Kidney epithelial cell (primary cell): ENCODE measurements around the gene CSF2. TPM values are rescaled to one million over a fixed set of nuclear protein-coding genes. Genes with fewer than 3 reads are reported as not detected.

Experiments used
- DNase-seq: peaks from one replicate; pipeline ENCODE4 v3.0.0-alpha.2; 2010; ENCODE audit warnings: low read depth
- H3K27me3 ChIP-seq: 2 replicates; pipeline ENCODE4 v1.6.0; 2011; ENCODE audit warnings: low read length; ENCODE audit not compliant: control insufficient read depth, insufficient read depth
- H3K36me3 ChIP-seq: 2 replicates; pipeline ENCODE4 v1.5.1; 2011; ENCODE audit warnings: low read length; ENCODE audit not compliant: control insufficient read depth, insufficient read depth
- H3K4me3 ChIP-seq: 2 replicates; pipeline ENCODE4 v1.5.1; 2011; ENCODE audit warnings: low read depth, mild to moderate bottlenecking, control low read depth, low read length
- total RNA-seq: library from RNA; depleted of rRNA; stranded (reverse); fragments of >200 nt; gene quantifications from 2 replicates; pipeline ENCODE4 v1.2.3, GENCODE V29; 2015
- TF ChIP-seq, protein P1 (sequence below): IDR thresholded peaks from 2 replicates; pipeline ENCODE4 v1.5.1; 2011; ENCODE audit warnings: mild to moderate bottlenecking, moderate library complexity, low read length, control low read depth, inconsistent platforms; ENCODE audit not compliant: insufficient read depth, poor library complexity, severe bottlenecking

The CSF2 gene
- total RNA-seq, 1 donor from 2014 or later = 10.5 TPM

DNA sequence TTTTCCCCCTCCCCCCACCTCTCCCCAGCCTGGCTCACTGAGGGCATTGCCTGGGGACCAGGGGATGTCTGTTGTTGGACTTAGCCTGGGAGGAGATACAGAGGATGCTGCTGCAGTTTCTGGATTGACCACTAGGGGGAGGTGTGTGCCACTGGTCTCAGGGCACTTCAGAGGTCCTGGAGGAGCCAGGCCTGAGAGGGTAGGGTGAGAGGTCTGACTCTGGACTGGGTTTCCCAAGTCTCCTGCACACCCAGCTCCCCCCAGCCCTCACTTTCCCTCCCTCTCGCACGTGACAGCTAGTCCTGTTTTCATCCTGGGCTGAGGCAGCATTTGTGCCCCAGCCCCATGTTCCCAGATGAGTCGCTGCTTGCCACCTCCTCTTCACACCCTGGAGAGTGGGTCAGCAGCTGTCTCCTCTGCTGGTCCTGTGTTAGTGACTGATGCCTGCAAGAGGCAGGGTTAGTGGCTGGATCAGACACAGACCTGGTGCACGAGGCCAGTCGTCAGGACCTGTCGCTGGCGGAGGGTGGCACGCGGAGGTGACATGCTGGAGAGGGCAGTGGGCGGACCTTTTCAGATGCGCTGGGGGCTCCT lies 8.8 kb upstream of the CSF2 start:
- TF ChIP-seq, protein P1, sequence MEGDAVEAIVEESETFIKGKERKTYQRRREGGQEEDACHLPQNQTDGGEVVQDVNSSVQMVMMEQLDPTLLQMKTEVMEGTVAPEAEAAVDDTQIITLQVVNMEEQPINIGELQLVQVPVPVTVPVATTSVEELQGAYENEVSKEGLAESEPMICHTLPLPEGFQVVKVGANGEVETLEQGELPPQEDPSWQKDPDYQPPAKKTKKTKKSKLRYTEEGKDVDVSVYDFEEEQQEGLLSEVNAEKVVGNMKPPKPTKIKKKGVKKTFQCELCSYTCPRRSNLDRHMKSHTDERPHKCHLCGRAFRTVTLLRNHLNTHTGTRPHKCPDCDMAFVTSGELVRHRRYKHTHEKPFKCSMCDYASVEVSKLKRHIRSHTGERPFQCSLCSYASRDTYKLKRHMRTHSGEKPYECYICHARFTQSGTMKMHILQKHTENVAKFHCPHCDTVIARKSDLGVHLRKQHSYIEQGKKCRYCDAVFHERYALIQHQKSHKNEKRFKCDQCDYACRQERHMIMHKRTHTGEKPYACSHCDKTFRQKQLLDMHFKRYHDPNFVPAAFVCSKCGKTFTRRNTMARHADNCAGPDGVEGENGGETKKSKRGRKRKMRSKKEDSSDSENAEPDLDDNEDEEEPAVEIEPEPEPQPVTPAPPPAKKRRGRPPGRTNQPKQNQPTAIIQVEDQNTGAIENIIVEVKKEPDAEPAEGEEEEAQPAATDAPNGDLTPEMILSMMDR = peak; percentile 98
- H3K4me3 ChIP-seq = no peak overlapping the region
- peak; percentile 23 for DNase-seq
- no peaks in the 10 kb centered on the region for H3K36me3 ChIP-seq
- H3K27me3 ChIP-seq = no peaks in the 10 kb centered on the region

GRCh38 chr5:132065351-132065937 lies 8.1 kb upstream of the CSF2 start:
- peak; percentile 29 for DNase-seq
- H3K4me3 ChIP-seq = no peak overlapping the region
- H3K27me3 ChIP-seq = no peaks in the 10 kb centered on the region
- TF ChIP-seq, protein P1 = peak; percentile 78
- H3K36me3 ChIP-seq = no peaks in the 10 kb centered on the region

DNA sequence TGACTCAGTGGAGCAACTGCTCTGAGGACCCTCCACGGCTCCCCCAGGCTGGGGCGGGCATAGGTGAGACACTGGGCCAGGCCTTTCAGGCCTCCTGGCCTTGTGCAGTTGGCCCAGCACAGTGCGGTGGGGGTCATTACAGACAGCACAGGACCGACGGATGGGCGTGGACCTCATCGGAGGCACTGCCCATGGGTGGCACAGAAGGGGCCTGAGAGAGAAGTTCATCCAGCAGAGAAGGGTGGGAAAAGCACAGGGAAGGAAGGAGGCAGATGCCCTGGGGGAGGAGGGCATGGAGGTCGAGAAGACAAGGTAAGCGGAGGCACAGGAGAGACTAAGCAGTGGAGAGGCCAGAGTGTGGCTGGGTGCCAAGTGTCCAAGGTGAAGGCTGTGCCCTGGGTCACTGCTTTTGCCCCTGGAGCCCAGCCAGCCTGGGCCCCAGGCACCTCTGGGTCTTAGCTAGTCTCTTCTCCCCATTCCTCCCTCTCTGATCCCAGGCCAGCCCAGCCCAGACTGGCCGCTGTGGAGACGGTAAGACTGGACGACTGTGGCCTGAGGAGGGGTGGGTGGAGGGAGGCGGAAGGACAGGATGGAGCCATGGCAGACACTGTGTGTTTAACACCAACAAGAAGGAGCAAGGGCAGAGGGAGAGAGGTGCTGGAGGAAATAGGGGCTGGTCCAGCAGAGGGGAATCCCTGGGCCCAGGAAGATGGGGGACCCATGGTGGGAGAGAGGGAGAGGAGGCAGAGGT lies 7.5 kb upstream of the CSF2 start:
- no peak for DNase-seq
- Histone ChIP-seq H3K27me3 (no peaks in the 10 kb centered on the region), H3K36me3 (no peaks in the 10 kb centered on the region), H3K4me3 (no peak overlapping the region)
- TF ChIP-seq, protein P1 = no peak

- TF ChIP-seq, protein P1 = no peak
- no peak for DNase-seq
- no peaks in the 10 kb centered on the region for H3K36me3 ChIP-seq
- no peaks in the 10 kb centered on the region for H3K27me3 ChIP-seq
- no peak overlapping the region for H3K4me3 ChIP-seq
These were observed 6.7 kb upstream of the CSF2 start for GRCh38 chr5:132066871-132067270.

- DNase-seq = no peak
- Histone ChIP-seq H3K36me3 (no peaks in the 10 kb centered on the region), H3K4me3 (no peak overlapping the region), H3K27me3 (no peaks in the 10 kb centered on the region)
- TF ChIP-seq, protein P1 = no peak
These were observed 6.1 kb upstream of the CSF2 start for GRCh38 chr5:132067451-132067850.
